GM21423 (cell line): ENCODE measurements around the gene CARD14.
"Not testable (repeated sequence)": the region's sequence is repeated elsewhere in the genome, so short reads cannot be mapped to it uniquely, and the experiment has no call there.

Experiments
- ATAC-seq: cut with Tn5 transposase; IDR thresholded peaks from one replicate; pipeline ENCODE4 v1.9.1; 2021; ENCODE audit warnings: mild to moderate bottlenecking, moderate library complexity; ENCODE audit not compliant: unreplicated experiment

CARD14 gene

GRCh38 chr17:80247561-80247960 lies 77.7 kb downstream of the CARD14 start:
- ATAC-seq = no peak

DNA sequence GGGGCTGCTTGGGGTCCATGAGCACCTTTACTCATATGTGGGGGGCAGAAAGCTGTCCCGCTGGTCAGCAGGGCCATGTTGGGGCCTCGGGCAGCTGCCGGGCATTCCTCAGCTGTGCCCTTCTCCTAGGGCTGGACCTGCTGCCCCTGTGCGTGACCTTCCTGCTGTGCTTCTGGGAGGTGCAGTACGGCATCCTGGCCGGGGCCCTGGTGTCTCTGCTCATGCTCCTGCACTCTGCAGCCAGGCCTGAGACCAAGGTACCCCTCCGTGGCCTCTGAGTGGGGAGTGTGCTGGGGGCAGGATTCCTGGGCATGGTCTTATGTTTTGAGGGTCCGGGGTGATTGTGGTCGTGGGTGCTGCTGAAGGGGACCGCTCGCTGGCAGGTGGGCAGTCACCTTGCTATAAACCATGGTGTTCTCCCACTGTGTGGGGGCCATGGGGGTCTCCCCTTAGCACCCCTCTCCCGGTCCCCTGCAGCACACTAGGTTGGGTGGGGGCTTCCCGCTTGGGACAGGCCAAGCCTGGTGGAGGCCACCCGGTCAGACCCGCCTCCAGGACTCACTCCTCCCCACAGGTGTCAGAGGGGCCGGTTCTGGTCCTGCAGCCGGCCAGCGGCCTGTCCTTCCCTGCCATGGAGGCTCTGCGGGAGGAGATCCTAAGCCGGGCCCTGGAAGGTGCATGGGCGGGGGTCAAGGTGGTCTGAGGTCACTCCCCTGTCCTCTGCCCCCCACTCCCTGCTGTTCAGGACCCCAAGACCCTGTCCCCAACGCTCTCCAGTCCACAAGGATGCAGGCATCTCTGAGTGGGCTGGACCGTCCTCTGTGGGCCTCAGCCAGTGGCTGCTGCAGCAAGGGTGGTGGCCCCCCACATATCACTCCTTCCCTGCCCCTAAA lies 78.4 kb downstream of the CARD14 start:
- no peak for ATAC-seq

- no peak for ATAC-seq
These were observed 79.3 kb downstream of the CARD14 start for GRCh38 chr17:80248894-80249710.

- ATAC-seq = no peak
These were observed 82.1 kb downstream of the CARD14 start for GRCh38 chr17:80251966-80252365.

DNA sequence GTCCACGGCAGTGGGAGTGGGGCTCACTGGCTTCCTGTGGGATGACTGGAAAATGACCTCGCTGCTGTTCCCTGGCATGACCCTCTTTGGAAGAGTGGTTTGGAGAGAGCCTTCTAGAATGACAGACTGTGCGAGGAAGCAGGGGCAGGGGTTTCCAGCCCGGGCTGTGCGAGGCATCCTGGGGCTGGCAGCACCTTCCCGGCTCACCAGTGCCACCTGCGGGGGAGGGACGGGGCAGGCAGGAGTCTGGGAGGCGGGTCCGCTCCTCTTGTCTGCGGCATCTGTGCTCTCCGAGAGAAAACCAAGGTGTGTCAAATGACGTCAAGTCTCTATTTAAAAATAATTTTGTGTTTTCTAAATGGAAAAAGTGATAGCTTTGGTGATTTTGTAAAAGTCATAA lies 83.0 kb downstream of the CARD14 start:
- ATAC-seq = peak; percentile 48

DNA sequence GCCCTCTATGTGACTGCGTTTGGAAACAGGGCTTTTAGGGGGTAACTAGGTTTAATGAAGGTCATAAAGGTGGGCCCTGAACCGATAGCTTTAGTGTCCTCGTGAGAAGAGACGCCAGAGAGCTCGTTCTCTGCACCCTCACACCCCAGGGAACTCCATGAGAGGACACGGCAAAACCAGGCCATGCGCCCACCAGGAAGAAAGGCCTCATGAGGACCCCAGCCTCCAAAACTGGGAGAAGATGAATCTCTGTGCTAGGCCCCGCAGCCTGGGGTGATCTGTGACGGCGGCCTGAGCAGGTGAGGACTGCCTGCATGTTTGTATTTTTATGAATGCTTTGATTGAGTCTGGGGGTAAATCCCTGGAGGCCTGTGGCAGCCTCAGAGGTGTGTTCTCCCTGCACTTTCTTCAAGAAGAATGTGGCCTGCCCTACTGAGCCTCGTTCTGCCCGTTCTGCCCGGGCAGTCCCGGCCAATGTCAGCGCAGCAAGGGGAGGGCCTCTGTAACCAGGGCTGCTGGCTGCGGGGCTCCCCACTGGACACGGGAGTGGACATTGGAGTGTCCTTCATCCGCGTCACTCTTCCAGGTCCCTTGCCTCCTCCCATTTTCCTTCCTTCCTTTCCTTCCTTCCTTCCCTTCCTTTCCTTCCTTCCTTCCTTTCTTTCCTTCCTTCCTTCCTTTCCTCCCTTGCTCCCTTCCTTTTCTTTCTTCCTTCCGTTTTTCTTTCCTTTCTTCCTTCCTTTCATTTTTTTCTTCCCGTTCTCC lies 84.0 kb downstream of the CARD14 start:
- ATAC-seq = no peak

GRCh38 chr17:80254396-80255251 lies 84.8 kb downstream of the CARD14 start:
- peak; percentile 48 for ATAC-seq

DNA sequence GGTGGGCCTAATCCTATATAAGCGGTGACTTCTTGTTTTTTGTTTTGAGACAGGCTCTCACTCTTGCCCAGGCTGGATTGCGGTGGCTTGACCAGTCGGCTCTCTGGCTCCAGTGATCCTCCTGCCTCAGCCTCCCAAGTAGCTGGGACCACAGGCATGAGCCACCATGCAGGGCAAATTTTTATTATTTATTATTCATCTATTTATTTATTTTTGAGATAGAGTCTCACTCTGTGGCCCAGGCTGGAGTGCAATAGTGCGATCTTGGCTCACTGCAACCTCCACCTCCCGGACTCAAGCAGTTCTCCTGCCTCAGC lies 86.2 kb downstream of the CARD14 start:
- ATAC-seq = no peak

- ATAC-seq = no peak
These were observed 87.9 kb downstream of the CARD14 start for GRCh38 chr17:80257716-80258213.

DNA sequence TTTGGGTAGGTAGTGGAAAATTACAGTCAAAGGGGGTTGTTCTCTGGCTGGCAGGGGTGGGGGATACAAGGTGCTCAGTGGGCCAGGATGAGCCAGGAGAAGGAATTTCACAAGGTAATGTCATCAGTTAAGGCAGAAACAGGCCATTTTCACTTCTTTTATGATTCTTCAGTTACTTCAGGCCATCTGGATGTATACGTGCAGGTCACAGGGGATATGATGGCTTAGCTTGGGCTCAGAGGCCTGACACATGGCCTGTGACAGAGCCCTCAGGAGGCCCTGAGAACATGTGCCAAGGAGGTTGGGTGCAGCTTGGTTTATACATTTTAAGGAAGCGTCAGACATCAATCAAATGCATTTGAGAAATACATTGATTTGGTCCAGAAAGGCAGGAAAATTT lies 88.5 kb downstream of the CARD14 start:
- ATAC-seq = not testable (repeated sequence)
